GM12878 (cell line): ENCODE results near the gene CGGBP1. TPM values are rescaled to one million over a fixed set of nuclear protein-coding genes. Genes with fewer than 3 reads are reported as not detected.

Source experiments
- ATAC-seq: fragments of 200-7000 bp; cut with Tn5 transposase; 3 replicates; pipeline ENCODE4 v1.9.1; 2020; ENCODE audit warnings: mild to moderate bottlenecking, moderate library complexity
- BruUV-seq: library from RNA; stranded (reverse); fragments of 400-500 nt; replicated peaks from 2 replicates; lab custom pipeline; 2021; lab: Mats Ljungman, UMichigan
- CTCF ChIA-PET: fragments of 300-600 bp; sonication (Branson Sonifier 250); formaldehyde crosslinking; extraction: SDS; loops from one replicate; lab custom pipeline; 2021; ENCODE audit warnings: inconsistent platforms; lab: Yijun Ruan, JAX
- POLR2A ChIA-PET: fragments of 350-600 bp; formaldehyde crosslinking; extraction: SDS; loops from one replicate; lab custom pipeline; 2021; ENCODE audit warnings: inconsistent platforms; lab: Charles Lee
- RAD21 ChIA-PET: fragments of 300-600 bp; sonication (Branson Sonifier 250); formaldehyde crosslinking; loops from one replicate; lab custom pipeline; 2023; ENCODE audit warnings: antibody characterized with exemption; ENCODE audit not compliant: unreplicated experiment; lab: Charles Lee
- SMC1A ChIA-PET: fragments of 300-600 bp; sonication (Branson Sonifier 250); formaldehyde crosslinking; loops from one replicate; lab custom pipeline; 2023; ENCODE audit not compliant: unreplicated experiment, uncharacterized antibody; lab: Charles Lee
- DNase-seq: peaks from one replicate; pipeline ENCODE4 v3.0.0-alpha.2; 2011; ENCODE audit warnings: low read depth, low spot score
- FAIRE-seq: peaks from 3 replicates; lab custom pipeline; 2011; peaks lifted over from hg19 to GRCh38; lab: Jason Lieb, UNC
- H2AFZ ChIP-seq: 2 replicates; pipeline ENCODE4 v1.6.0; 2011; ENCODE audit warnings: low read depth, low read length, control low read depth; ENCODE audit not compliant: control insufficient read depth
- H3K27ac ChIP-seq: 2 replicates; pipeline ENCODE4 v1.5.1; 2011; ENCODE audit warnings: control low read depth; ENCODE audit not compliant: control insufficient read depth, insufficient read depth
- H3K27me3 ChIP-seq, 2 experiments: replicated peaks in 1 of 2; 2 replicates each; pipeline versions ENCODE4 v1.6.0 to v1.6.1; 2011; ENCODE audit warnings: low read length in 1 of 2; ENCODE audit not compliant: control insufficient read depth in 2 of 2, insufficient read depth in 2 of 2
- H3K36me3 ChIP-seq, 2 experiments: 2 replicates each; pipeline ENCODE4 v1.5.1; 2011; ENCODE audit warnings: low read length in 1 of 2; ENCODE audit not compliant: control insufficient read depth in 2 of 2, insufficient read depth in 2 of 2
- H3K4me1 ChIP-seq: 2 replicates; pipeline ENCODE4 v1.6.1; 2011; ENCODE audit warnings: mild to moderate bottlenecking, low read length, moderate library complexity, mixed read lengths; ENCODE audit not compliant: control insufficient read depth, insufficient read depth
- H3K4me2 ChIP-seq: 2 replicates; pipeline ENCODE4 v1.6.0; 2011; ENCODE audit warnings: control low read depth; ENCODE audit not compliant: control insufficient read depth, insufficient read depth
- H3K4me3 ChIP-seq: fragments of 200-600 bp; sonication (generic); 2 replicates; pipeline ENCODE4 v1.5.1; 2016
- H3K79me2 ChIP-seq: 2 replicates; pipeline ENCODE4 v1.6.0; 2011; ENCODE audit warnings: low read length; ENCODE audit not compliant: control insufficient read depth, insufficient read depth
- H3K9ac ChIP-seq: 2 replicates; pipeline ENCODE4 v1.8.0; 2011; ENCODE audit warnings: low read length, control low read depth, mixed read lengths; ENCODE audit not compliant: control insufficient read depth, insufficient read depth
- H3K9me3 ChIP-seq: replicated peaks from 3 replicates; pipeline ENCODE4 v1.5.1; 2011; ENCODE audit warnings: mild to moderate bottlenecking, low read length; ENCODE audit not compliant: control insufficient read depth, insufficient read depth
- H4K20me1 ChIP-seq: 2 replicates; pipeline ENCODE4 v1.6.0; 2011; ENCODE audit not compliant: control insufficient read depth, insufficient read depth
- EZH2 ChIP-seq: IDR thresholded peaks from 2 replicates; pipeline ENCODE4 v1.6.1; 2012; ENCODE audit warnings: low read depth, mild to moderate bottlenecking, control low read depth, inconsistent platforms, low read length, borderline replicate concordance; ENCODE audit not compliant: control insufficient read depth
- HDAC6 ChIP-seq: fragments of 200-600 bp; sonication (generic); IDR thresholded peaks from one replicate; pipeline ENCODE4 v1.8.0; 2017; ENCODE audit warnings: antibody characterized with exemption; ENCODE audit not compliant: unreplicated experiment
- HDGF ChIP-seq: fragments of 450-650 bp; IDR thresholded peaks from 2 replicates; pipeline ENCODE4 v1.6.1; 2016; ENCODE audit warnings: antibody characterized with exemption
- NR2C1 ChIP-seq: fragments of 450-650 bp; IDR thresholded peaks from 2 replicates; pipeline ENCODE4 v1.6.1; 2017; ENCODE audit warnings: antibody characterized with exemption, mild to moderate bottlenecking, moderate library complexity
- POLR2AphosphoS2 ChIP-seq: IDR thresholded peaks from 2 replicates; pipeline ENCODE4 v1.6.1; 2011; ENCODE audit warnings: low read depth, mild to moderate bottlenecking, low read length, improper control_type of control experiment, moderate library complexity
- RB1 ChIP-seq: fragments of 450-650 bp; formaldehyde crosslinking; IDR thresholded peaks from 2 replicates; pipeline ENCODE4 v1.6.1; 2017; ENCODE audit warnings: mild to moderate bottlenecking, borderline replicate concordance
- RUNX3 ChIP-seq: IDR thresholded peaks from 2 replicates; pipeline ENCODE4 v1.6.1; 2012; ENCODE audit warnings: low read length, inconsistent platforms
- SIX5 ChIP-seq: IDR thresholded peaks from 2 replicates; pipeline ENCODE4 v1.6.1; 2011; ENCODE audit warnings: mild to moderate bottlenecking, low read depth, low read length, moderate library complexity; ENCODE audit not compliant: severe bottlenecking
- WGBS: methylation state at CpG from one replicate; pipeline ENCODE4 v1.1.6; 2016; ENCODE audit warnings: low lambda C conversion rate; ENCODE audit not compliant: insufficient replicate concordance, insufficient coverage; ENCODE audit errors: missing lambda C conversion rate; 5-methylcytosine and 5-hydroxymethylcytosine counted together
- in situ Hi-C: fragments of 300-500 bp; cut with MboI; formaldehyde crosslinking; loops from 9 replicates; pipeline ENCODE4 v1.14.3; 2018; ENCODE audit warnings: mixed read lengths
- intact Hi-C: fragments of 100-400 bp; cut with micrococcal nuclease; formaldehyde crosslinking; loops from one replicate; pipeline ENCODE4 v1.14.2; 2022; ENCODE audit not compliant: unreplicated experiment
- polyA plus RNA-seq, 11 experiments: library from polyadenylated mRNA; depleted of rRNA in 4 of 11; unstranded in 6 of 11; stranded (reverse) in 5 of 11; fragments of >200 nt; fragmentation: Nextera tagmentation in 4 of 11; fragmentation: Illumina TruSeq in 1 of 11; extraction: Ambion mirVana in 4 of 11; extraction: Trizol in 1 of 11; gene quantifications; 1 replicate in 1 of 11; 2 replicates in 10 of 11; pipeline versions ENCODE4 v1.2.1 to v1.2.3, GENCODE V29; 2011 to 2016; ENCODE audit warnings: inconsistent platforms in 2 of 11, missing spikeins in 2 of 11, low read depth in 1 of 11
- total RNA-seq, 4 experiments: library from RNA; depleted of rRNA in 3 of 4; stranded (reverse); fragments of >200 nt in 3 of 4; fragmentation: Illumina TruSeq in 1 of 4; extraction: Trizol in 1 of 4; gene quantifications; 2 replicates each; pipeline versions ENCODE4 v1.2.1 to v1.2.3, GENCODE V29; 2013 to 2021
- TF ChIP-seq, protein P1 (sequence below): fragments of 450-650 bp; IDR thresholded peaks from 2 replicates; pipeline ENCODE4 v1.6.1; 2017; ENCODE audit warnings: mild to moderate bottlenecking, low read depth, inconsistent platforms; ENCODE audit not compliant: poor library complexity, severe bottlenecking
- TF ChIP-seq, protein P2 (sequence below): IDR thresholded peaks from 2 replicates; pipeline ENCODE4 v1.6.1; 2011; ENCODE audit warnings: mild to moderate bottlenecking, low read depth, low read length, moderate library complexity; ENCODE audit not compliant: insufficient replicate concordance

CGGBP1 gene
- total and polyA plus RNA-seq, 10 of the 15 experiments (the other 5 are each of a cell fraction or from before 2014, with no cell fraction given), result 27.8 to 75.8 (median 50.4) TPM

DNA sequence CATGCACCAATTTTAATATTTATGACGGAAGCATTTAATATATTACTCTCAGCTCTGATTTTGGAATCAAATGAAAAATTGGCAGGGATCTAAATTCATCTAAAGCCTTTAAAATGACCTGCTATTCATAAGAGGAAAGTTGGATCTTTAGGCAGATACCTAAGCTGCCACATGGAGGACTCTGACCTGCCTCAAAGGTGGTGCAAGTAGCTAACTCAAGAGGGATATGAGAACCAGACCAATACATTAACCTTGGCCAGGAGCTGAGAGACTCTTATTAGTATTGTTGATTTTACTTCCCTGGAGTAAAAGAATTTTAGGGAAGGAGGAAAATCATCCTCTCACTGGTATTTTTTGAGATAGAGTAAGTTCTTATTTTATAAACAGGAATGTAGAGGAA is 17.9 kb upstream of the CGGBP1 start:
- Histone ChIP-seq H2AFZ (no peak overlapping the region), H3K9me3 (peaks cover 4% of the 10 kb centered on the region; the same call in 2 of the 3 replicates), H3K4me1 (no peaks in the 10 kb centered on the region), H3K9ac (no peak overlapping the region), H3K79me2 (peaks cover 56% of the 10 kb centered on the region), H3K4me2 (no peak overlapping the region), H3K4me3 (no peak overlapping the region), H3K27ac (no peak overlapping the region), H3K36me3 (no peaks in the 10 kb centered on the region), H4K20me1 (no peaks in the 10 kb centered on the region), H3K27me3 (no peaks in the 10 kb centered on the region)
- intact Hi-C loops (no loop called here), in situ Hi-C loops (no loop called here)
- ChIA-PET RAD21 (no interaction called here), CTCF (interaction anchor here (1.1 kb wide), 1 partner anchor 10 kb away, joined by 3 read pairs; no protein-coding TSS in a partner anchor), POLR2A (interaction anchor here (1.5 kb wide), 1 partner anchor 18 kb away, joined by 3 read pairs; the partner anchor contains the start of gene CGGBP1), SMC1A (interaction anchor here (0.7 to 1.8 kb wide), 2 partner anchors 10 to 37 kb away, joined by 4 to 5 read pairs; no protein-coding TSS in a partner anchor)
- DNase-seq (no peak), ATAC-seq (no peak), FAIRE-seq (no peak)
- TF ChIP-seq HDAC6 (no peak), EZH2 (no peak), RB1 (no peak), HDGF (no peak)
- BruUV-seq, result no TSS peak
- 100% methylated on average over 1 of the region's 1 CpG for WGBS

DNA sequence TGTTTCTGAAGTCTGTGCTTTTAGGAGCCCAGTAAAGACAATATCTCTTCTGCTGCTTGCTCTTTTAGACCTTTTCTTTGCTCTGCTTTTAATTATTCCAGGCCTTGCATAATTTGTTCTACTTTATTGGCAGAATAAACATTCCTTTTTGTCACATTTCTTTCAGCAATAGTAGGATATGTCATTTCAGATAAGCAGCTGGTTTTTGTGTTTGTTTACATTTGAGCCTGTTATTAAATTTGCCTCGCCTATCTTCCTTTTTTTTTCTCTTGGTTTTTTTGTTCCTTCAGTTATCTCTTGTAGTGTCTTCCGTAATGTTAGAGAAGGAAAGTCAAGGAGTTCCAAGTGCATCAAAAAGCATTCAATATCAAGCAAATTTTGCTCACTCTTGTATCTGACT is 16.7 kb upstream of the CGGBP1 start:
- WGBS, result 79% methylated on average over 2 of the region's 2 CpGs
- no peak for FAIRE-seq
- peaks cover 54% of the 10 kb centered on the region for H3K79me2 ChIP-seq
- SMC1A ChIA-PET, result interaction anchor here (1.5 to 1.8 kb wide), 2 partner anchors 11 to 38 kb away, joined by 5 to 6 read pairs; no protein-coding TSS in a partner anchor
- H2AFZ ChIP-seq, result no peak overlapping the region
- no peak overlapping the region for H3K4me2 ChIP-seq
- no peaks in the 10 kb centered on the region for H3K4me1 ChIP-seq
- RAD21 ChIA-PET, result no interaction called here
- intact Hi-C loops, result no loop called here
- no TSS peak for BruUV-seq
- TF ChIP-seq NR2C1, result no peak
- TF ChIP-seq, protein P1, sequence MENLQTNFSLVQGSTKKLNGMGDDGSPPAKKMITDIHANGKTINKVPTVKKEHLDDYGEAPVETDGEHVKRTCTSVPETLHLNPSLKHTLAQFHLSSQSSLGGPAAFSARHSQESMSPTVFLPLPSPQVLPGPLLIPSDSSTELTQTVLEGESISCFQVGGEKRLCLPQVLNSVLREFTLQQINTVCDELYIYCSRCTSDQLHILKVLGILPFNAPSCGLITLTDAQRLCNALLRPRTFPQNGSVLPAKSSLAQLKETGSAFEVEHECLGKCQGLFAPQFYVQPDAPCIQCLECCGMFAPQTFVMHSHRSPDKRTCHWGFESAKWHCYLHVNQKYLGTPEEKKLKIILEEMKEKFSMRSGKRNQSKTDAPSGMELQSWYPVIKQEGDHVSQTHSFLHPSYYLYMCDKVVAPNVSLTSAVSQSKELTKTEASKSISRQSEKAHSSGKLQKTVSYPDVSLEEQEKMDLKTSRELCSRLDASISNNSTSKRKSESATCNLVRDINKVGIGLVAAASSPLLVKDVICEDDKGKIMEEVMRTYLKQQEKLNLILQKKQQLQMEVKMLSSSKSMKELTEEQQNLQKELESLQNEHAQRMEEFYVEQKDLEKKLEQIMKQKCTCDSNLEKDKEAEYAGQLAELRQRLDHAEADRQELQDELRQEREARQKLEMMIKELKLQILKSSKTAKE, result no peak
- no peak for TF ChIP-seq RUNX3
- TF ChIP-seq SIX5, result no peak
- TF ChIP-seq, protein P2, sequence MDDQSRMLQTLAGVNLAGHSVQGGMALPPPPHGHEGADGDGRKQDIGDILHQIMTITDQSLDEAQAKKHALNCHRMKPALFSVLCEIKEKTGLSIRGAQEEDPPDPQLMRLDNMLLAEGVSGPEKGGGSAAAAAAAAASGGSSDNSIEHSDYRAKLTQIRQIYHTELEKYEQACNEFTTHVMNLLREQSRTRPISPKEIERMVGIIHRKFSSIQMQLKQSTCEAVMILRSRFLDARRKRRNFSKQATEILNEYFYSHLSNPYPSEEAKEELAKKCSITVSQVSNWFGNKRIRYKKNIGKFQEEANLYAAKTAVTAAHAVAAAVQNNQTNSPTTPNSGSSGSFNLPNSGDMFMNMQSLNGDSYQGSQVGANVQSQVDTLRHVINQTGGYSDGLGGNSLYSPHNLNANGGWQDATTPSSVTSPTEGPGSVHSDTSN, result no peak
- no peak for TF ChIP-seq POLR2AphosphoS2
- H4K20me1 ChIP-seq, result no peaks in the 10 kb centered on the region
- H3K27me3 ChIP-seq, result no peaks in the 10 kb centered on the region
- ATAC-seq, result peak; percentile 15; the same call in 1 of the 3 replicates
- no peaks in the 10 kb centered on the region for H3K36me3 ChIP-seq
- in situ Hi-C loops, result no loop called here
- CTCF ChIA-PET, result interaction anchor here (0.8 kb wide), 1 partner anchor 37 kb away, joined by 3 read pairs; no protein-coding TSS in a partner anchor
- H3K9me3 ChIP-seq, result peaks cover 8% of the 10 kb centered on the region; the same call in 2 of the 3 replicates
- POLR2A ChIA-PET, result interaction anchor here (1.5 kb wide), 1 partner anchor 17 kb away, joined by 3 read pairs; the partner anchor contains the start of gene CGGBP1
- no peak for DNase-seq
- no peak overlapping the region for H3K27ac ChIP-seq
- H3K9ac ChIP-seq, result no peak overlapping the region
- no peak overlapping the region for H3K4me3 ChIP-seq
